GM23248 (cell line): ENCODE results near the gene MGMT.

Source experiments
- EZH2 ChIP-seq: fragments of 200-600 bp; sonication (generic); IDR thresholded peaks from 2 replicates; pipeline ENCODE4 v1.6.1; 2018; ENCODE audit warnings: antibody characterized with exemption, mild to moderate bottlenecking; ENCODE audit not compliant: insufficient read depth, poor library complexity, severe bottlenecking
- EZH2phosphoT487 ChIP-seq: fragments of 200-600 bp; sonication (generic); IDR thresholded peaks from 2 replicates; pipeline ENCODE4 v1.6.1; 2018; ENCODE audit warnings: antibody characterized with exemption, moderate library complexity, mild to moderate bottlenecking, low read depth; ENCODE audit not compliant: insufficient read depth

DNA sequence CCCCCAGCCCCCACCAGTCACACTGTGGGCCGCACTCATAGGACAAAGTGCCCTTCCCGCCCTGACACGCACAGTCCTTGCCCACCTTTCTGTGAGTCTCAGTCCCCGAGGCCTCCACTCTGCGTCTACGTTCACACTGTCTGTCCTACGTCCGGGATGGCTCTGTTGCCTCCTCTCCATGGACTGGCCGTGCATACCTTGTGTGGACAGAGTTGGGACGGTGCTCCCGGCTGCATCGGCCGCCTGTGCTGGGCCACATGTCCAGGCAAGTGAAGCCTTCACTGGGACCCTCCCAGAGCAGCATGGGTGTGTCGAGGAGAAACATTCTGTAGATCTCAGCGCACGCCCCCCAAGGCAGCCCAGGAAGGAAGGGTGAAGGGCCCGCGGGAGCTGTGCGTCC lies 239.0 kb downstream of the MGMT start:
- TF ChIP-seq EZH2, result no peak
- TF ChIP-seq EZH2phosphoT487, result no peak
